Measurements from ENCODE around the gene ASTN2.

GRCh38 chr9:116477584-116478141 is 937.2 kb downstream of the ASTN2 start:
- no peak for TF ChIP-seq CTCF (IDR thresholded peaks at IDR 0.05 in 8 of 11, conservative IDR thresholded peaks at IDR 0.05 in 3 of 11)
- no peak for TF ChIP-seq POLR2AphosphoS5 (IDR thresholded peaks at IDR 0.05)

Measured in spleen (tissue), 7 donors.